DMS53 treated with DMSO at 0.1 percent for 48 hours (cell line): ENCODE measurements around the gene RETREG1.
"Not testable (repeated sequence)": the region's sequence is repeated elsewhere in the genome, so short reads cannot be mapped to it uniquely, and the experiment has no call there.

Source experiments
- DNase-seq: peaks from one replicate; lab custom pipeline; 2025; ENCODE audit not compliant: unreplicated experiment; lab: John Stamatoyannopoulos, UW

Gene RETREG1

GRCh38 chr5:16617274-16617968, 624 bp upstream of the RETREG1 start:
- DNase-seq: no peak

GRCh38 chr5:16615741-16616535, 859 bp downstream of the RETREG1 start:
- DNase-seq: peak; percentile 61

- DNase-seq: no peak
Observed at GRCh38 chr5:16612007-16612406, 4.8 kb downstream of the RETREG1 start.

- DNase-seq: not testable (repeated sequence)
Observed at GRCh38 chr5:16610896-16611295, 5.9 kb downstream of the RETREG1 start.

GRCh38 chr5:16609412-16609811, 7.4 kb downstream of the RETREG1 start:
- no peak for DNase-seq

GRCh38 chr5:16606628-16607027, 10.2 kb downstream of the RETREG1 start:
- no peak for DNase-seq

- no peak for DNase-seq
Observed at GRCh38 chr5:16603701-16604100, 13.1 kb downstream of the RETREG1 start.

GRCh38 chr5:16603295-16603694, 13.5 kb downstream of the RETREG1 start:
- no peak for DNase-seq

GRCh38 chr5:16602182-16602581, 14.6 kb downstream of the RETREG1 start:
- DNase-seq: no peak

GRCh38 chr5:16600946-16601345, 15.9 kb downstream of the RETREG1 start:
- no peak for DNase-seq

GRCh38 chr5:16600397-16600796, 16.4 kb downstream of the RETREG1 start:
- DNase-seq: no peak

- no peak for DNase-seq
Observed at GRCh38 chr5:16597946-16598694, 18.7 kb downstream of the RETREG1 start.

- no peak for DNase-seq
Observed at GRCh38 chr5:16596581-16596940, 20.2 kb downstream of the RETREG1 start.

GRCh38 chr5:16595881-16596580, 20.8 kb downstream of the RETREG1 start:
- DNase-seq: no peak

GRCh38 chr5:16593628-16594027, 23.2 kb downstream of the RETREG1 start:
- no peak for DNase-seq

GRCh38 chr5:16593013-16593412, 23.8 kb downstream of the RETREG1 start:
- no peak for DNase-seq

- no peak for DNase-seq
Observed at GRCh38 chr5:16592255-16592654, 24.5 kb downstream of the RETREG1 start.

GRCh38 chr5:16590685-16591084, 26.1 kb downstream of the RETREG1 start:
- no peak for DNase-seq

GRCh38 chr5:16589658-16590057, 27.1 kb downstream of the RETREG1 start:
- DNase-seq: no peak

- DNase-seq: peak; percentile 27
Observed at GRCh38 chr5:16588434-16589214, 28.2 kb downstream of the RETREG1 start.
